ENCODE results near the gene SLC30A3. TPM values are rescaled to one million over a fixed set of nuclear protein-coding genes. Genes with fewer than 3 reads are reported as not detected.

The SLC30A3 gene
- total and polyA plus RNA-seq, 2 of the 13 experiments (the other 11 are each of a cell fraction or from before 2014, with no cell fraction given) = 0.38 to 0.79 TPM

- no peak for TF ChIP-seq E2F1 (CRISPR knock-in tag; IDR thresholded peaks at IDR 0.05)
- peak; percentile 66; the same call in 1 of the 2 replicates for TF ChIP-seq ZNF598 (CRISPR knock-in tag; IDR thresholded peaks at IDR 0.05; ENCODE audit: borderline replicate concordance)
- TF ChIP-seq, protein P1, sequence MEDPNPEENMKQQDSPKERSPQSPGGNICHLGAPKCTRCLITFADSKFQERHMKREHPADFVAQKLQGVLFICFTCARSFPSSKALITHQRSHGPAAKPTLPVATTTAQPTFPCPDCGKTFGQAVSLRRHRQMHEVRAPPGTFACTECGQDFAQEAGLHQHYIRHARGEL (CRISPR knock-in tag; IDR thresholded peaks at IDR 0.05) = no peak; the same call in 1 of the 2 replicates
- TF ChIP-seq RFXAP (CRISPR knock-in tag; IDR thresholded peaks at IDR 0.05; ENCODE audit: borderline replicate concordance) = peak; percentile 53; the same call in 1 of the 2 replicates
- no peak for TF ChIP-seq ZNF318 (CRISPR knock-in tag; IDR thresholded peaks at IDR 0.05)
- TF ChIP-seq UBTF (CRISPR knock-in tag; IDR thresholded peaks at IDR 0.05) = peak; percentile 72
- TF ChIP-seq RELA (CRISPR knock-in tag; IDR thresholded peaks at IDR 0.05) = peak; percentile 66; the same call in 1 of the 2 replicates
- 0 out of 2 replicates have a peak, but pooled peaks have one; percentile 35 for TF ChIP-seq MIER2 (CRISPR knock-in tag; IDR thresholded peaks at IDR 0.05)
- TF ChIP-seq, protein P2, sequence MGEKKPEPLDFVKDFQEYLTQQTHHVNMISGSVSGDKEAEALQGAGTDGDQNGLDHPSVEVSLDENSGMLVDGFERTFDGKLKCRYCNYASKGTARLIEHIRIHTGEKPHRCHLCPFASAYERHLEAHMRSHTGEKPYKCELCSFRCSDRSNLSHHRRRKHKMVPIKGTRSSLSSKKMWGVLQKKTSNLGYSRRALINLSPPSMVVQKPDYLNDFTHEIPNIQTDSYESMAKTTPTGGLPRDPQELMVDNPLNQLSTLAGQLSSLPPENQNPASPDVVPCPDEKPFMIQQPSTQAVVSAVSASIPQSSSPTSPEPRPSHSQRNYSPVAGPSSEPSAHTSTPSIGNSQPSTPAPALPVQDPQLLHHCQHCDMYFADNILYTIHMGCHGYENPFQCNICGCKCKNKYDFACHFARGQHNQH (CRISPR knock-in tag; IDR thresholded peaks at IDR 0.05) = 0 out of 2 replicates have a peak, but pooled peaks have one; percentile 59
- no peak for TF ChIP-seq ZBTB20 (CRISPR knock-in tag; IDR thresholded peaks at IDR 0.05; ENCODE audit: borderline replicate concordance, low read depth)
- TF ChIP-seq ZKSCAN8 (CRISPR knock-in tag; IDR thresholded peaks at IDR 0.05; ENCODE audit: borderline replicate concordance) = 0 out of 2 replicates have a peak, but pooled peaks have one; percentile 54
- TF ChIP-seq PITX1 (CRISPR knock-in tag; IDR thresholded peaks at IDR 0.05) = no peak
- no peak for TF ChIP-seq MTA3 (CRISPR knock-in tag; IDR thresholded peaks at IDR 0.05)
- no peak for TF ChIP-seq ZNF7 (CRISPR knock-in tag; IDR thresholded peaks at IDR 0.05)
- TF ChIP-seq ZNF672 (CRISPR knock-in tag; IDR thresholded peaks at IDR 0.05) = no peak
Observed at GRCh38 chr2:27264753-27265535, 2.1 kb upstream of the SLC30A3 start (continued).
